RWPE2 (cell line): ENCODE data around the gene GSTA2.

Source experiments
- ATAC-seq: fragments of 200-7000 bp; cut with Tn5 transposase; 3 replicates; pipeline ENCODE4 v1.9.1; 2021; ENCODE audit warnings: low read depth
- DNase-seq: peaks from one replicate; pipeline ENCODE4 v3.0.0-alpha.2; 2020; ENCODE audit warnings: low spot score
- H3K27ac ChIP-seq: fragments of 450-650 bp; 2 replicates; pipeline ENCODE4 v1.5.1; 2017; ENCODE audit warnings: mild to moderate bottlenecking; ENCODE audit not compliant: poor library complexity, severe bottlenecking
- H3K27me3 ChIP-seq: fragments of 250-450 bp; sonication (Bioruptor Pico); 2 replicates; pipeline ENCODE4 v1.5.1; 2021; ENCODE audit warnings: mild to moderate bottlenecking, moderate library complexity; ENCODE audit not compliant: insufficient read depth, poor library complexity, severe bottlenecking
- H3K36me3 ChIP-seq: fragments of 250-450 bp; sonication (Bioruptor Pico); 2 replicates; pipeline ENCODE4 v1.5.1; 2020; ENCODE audit warnings: low read depth, mild to moderate bottlenecking, moderate library complexity
- H3K4me1 ChIP-seq: fragments of 250-450 bp; sonication (Bioruptor Pico); 2 replicates; pipeline ENCODE4 v1.5.1; 2021; ENCODE audit warnings: mild to moderate bottlenecking, moderate library complexity; ENCODE audit not compliant: insufficient read depth, poor library complexity, severe bottlenecking
- H3K4me3 ChIP-seq: fragments of 250-450 bp; sonication (Bioruptor Pico); 2 replicates; pipeline ENCODE4 v1.5.1; 2021; ENCODE audit warnings: mild to moderate bottlenecking, moderate library complexity; ENCODE audit not compliant: severe bottlenecking
- H3K9me3 ChIP-seq: fragments of 250-450 bp; sonication (Bioruptor Pico); 2 replicates; pipeline ENCODE4 v1.5.1; 2021; ENCODE audit warnings: mild to moderate bottlenecking, moderate library complexity; ENCODE audit not compliant: severe bottlenecking
- TF ChIP-seq, protein P1 (sequence below): fragments of 450-650 bp; IDR thresholded peaks from one replicate; pipeline ENCODE4 v1.5.1; 2017; ENCODE audit warnings: mild to moderate bottlenecking, moderate library complexity; ENCODE audit not compliant: poor library complexity, severe bottlenecking

The GSTA2 gene

DNA sequence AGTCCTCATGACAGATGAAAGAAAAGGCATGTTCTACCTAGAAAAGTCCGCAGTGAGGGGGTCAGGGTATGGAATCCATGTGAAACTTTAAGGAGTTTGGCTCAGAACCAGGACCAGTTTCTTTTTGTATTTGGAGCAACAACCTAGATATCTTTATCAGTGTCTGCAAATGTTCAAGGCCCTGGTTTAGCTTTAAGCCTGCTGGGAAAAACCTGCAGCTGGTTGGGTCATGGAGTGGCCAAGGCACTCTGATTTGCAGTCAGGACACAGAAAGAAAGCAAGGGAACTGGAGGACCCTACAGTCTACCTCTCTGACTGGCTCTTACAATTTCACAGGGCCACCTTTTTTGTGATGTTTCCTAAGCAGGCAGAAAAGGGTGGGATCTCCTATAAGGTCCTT, 33.7 kb downstream of the GSTA2 start:
- TF ChIP-seq, protein P1, sequence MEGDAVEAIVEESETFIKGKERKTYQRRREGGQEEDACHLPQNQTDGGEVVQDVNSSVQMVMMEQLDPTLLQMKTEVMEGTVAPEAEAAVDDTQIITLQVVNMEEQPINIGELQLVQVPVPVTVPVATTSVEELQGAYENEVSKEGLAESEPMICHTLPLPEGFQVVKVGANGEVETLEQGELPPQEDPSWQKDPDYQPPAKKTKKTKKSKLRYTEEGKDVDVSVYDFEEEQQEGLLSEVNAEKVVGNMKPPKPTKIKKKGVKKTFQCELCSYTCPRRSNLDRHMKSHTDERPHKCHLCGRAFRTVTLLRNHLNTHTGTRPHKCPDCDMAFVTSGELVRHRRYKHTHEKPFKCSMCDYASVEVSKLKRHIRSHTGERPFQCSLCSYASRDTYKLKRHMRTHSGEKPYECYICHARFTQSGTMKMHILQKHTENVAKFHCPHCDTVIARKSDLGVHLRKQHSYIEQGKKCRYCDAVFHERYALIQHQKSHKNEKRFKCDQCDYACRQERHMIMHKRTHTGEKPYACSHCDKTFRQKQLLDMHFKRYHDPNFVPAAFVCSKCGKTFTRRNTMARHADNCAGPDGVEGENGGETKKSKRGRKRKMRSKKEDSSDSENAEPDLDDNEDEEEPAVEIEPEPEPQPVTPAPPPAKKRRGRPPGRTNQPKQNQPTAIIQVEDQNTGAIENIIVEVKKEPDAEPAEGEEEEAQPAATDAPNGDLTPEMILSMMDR, result no peak
- ATAC-seq, result no peak

DNA sequence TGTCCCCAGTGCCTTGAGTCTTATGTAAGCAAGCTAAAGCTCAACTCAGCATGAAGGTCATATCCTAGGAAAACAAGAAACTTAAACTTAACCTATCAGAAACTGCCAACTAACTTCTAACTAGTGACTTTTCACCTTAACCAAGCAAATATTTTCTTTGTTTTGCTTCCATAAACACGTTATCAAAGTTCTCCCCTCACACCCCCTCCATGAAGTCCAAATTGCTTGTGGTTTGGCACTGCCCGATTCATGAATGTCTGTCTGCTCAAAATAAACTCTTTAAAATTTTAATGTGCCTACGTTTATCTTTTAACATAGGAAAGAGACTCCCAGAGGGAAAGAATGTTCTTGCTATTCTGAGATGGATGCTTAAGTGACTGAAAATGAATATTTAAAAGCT, 34.9 kb downstream of the GSTA2 start:
- no peak for ATAC-seq
- peaks cover 19% of the 10 kb centered on the region for H3K4me1 ChIP-seq
- H3K27ac ChIP-seq, result no peak overlapping the region
- H3K9me3 ChIP-seq, result no peaks in the 10 kb centered on the region
- H3K4me3 ChIP-seq, result no peak overlapping the region
- DNase-seq, result no peak
- TF ChIP-seq, protein P1, result no peak
- no peaks in the 10 kb centered on the region for H3K27me3 ChIP-seq
- H3K36me3 ChIP-seq, result no peaks in the 10 kb centered on the region

More for the DNA sequence above, 33.7 kb downstream of the GSTA2 start:
- Histone ChIP-seq H3K27ac (no peak overlapping the region), H3K9me3 (no peaks in the 10 kb centered on the region), H3K4me3 (no peak overlapping the region), H3K27me3 (no peaks in the 10 kb centered on the region), H3K36me3 (no peaks in the 10 kb centered on the region), H3K4me1 (peaks cover 19% of the 10 kb centered on the region)
- DNase-seq, result no peak

DNA sequence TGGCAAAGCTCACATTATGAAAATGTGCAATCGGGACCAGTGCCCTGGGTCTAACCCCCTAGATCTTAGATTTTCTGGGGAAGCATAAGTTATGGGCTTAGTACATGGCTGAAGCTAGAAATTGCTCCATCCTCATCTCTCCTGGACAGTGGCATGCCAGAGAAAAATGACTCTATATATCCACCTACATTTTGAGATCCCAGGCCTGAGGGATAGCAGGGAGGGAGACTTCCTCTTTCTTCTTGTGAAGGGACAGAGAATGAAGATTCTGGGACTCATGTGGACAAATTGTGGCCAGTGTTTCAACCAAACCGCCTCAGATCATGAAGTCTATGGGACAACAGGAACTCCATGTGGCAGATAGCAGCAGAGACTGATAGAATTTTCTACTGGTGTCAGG, 35.4 kb downstream of the GSTA2 start:
- no peaks in the 10 kb centered on the region for H3K27me3 ChIP-seq
- H3K27ac ChIP-seq, result no peak overlapping the region
- peaks cover 19% of the 10 kb centered on the region for H3K4me1 ChIP-seq
- no peaks in the 10 kb centered on the region for H3K9me3 ChIP-seq
- ATAC-seq (no peak), DNase-seq (no peak)
- no peak overlapping the region for H3K4me3 ChIP-seq
- TF ChIP-seq, protein P1, result no peak
- H3K36me3 ChIP-seq, result no peaks in the 10 kb centered on the region

DNA sequence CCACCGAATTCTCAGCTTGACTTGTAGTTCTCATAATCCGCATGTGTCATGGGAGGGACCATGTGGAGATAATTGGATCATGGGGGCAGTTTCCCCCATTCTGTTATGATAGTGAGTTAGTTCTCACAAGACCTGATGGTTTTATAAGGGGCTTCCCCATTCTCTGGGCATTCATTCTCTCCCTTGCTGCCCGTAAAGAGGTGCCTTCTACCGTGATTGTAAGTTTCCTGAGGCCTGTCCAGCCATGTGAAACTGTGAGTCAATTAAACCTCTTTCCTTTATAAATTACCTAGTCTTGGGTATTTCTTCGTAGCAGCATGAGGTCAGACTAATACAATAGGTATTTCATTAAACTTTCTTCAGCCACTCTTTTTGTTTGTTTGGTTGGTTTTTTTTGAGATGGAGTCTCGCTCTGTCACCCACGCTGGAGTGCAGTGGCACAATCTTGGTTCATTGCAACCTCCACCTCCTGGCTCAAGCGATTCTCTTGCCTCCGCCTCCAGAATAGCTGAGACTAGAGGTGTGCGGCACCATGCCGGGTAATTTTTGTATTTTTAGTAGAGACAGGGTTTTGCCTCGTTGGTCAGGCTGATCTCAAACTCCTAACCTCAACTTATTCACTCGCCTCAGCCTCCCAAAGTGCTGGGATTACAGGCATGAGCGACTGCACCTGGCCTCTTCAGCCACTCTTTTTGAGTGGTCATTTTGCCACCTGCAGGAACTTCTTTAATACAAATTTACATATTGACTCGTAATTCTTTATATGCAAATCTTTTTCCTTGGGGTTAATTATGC, 36.3 kb downstream of the GSTA2 start:
- DNase-seq (no peak), ATAC-seq (no peak)
- Histone ChIP-seq H3K4me1 (peaks cover 19% of the 10 kb centered on the region), H3K27me3 (no peaks in the 10 kb centered on the region), H3K27ac (no peak overlapping the region), H3K36me3 (no peaks in the 10 kb centered on the region), H3K9me3 (no peaks in the 10 kb centered on the region), H3K4me3 (no peak overlapping the region)
- TF ChIP-seq, protein P1, result no peak

DNA sequence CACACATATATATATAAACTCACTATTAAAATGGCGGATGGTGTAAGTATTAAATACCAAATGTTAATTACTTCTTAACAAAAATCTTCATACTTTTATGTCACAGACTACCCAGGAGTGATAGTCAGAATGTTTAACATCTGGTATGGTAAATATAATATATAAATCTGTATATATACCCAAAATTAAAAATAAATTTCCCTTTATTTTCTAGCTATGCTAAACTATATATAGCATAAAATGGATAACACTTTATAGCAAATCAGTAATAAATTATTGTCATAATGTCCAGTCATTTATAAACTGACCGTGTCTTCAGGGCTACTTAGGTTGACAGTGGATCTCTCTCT, 37.1 kb downstream of the GSTA2 start:
- peaks cover 19% of the 10 kb centered on the region for H3K4me1 ChIP-seq
- TF ChIP-seq, protein P1, result no peak
- no peaks in the 10 kb centered on the region for H3K9me3 ChIP-seq
- no peaks in the 10 kb centered on the region for H3K36me3 ChIP-seq
- H3K4me3 ChIP-seq, result no peak overlapping the region
- ATAC-seq (no peak), DNase-seq (no peak)
- no peaks in the 10 kb centered on the region for H3K27me3 ChIP-seq
- peak overlapping the region; percentile 36 for H3K27ac ChIP-seq
